ENCODE data around the gene SLC22A1.

The SLC22A1 gene

GRCh38 chr6:160188773-160189172, 67.2 kb downstream of the SLC22A1 start:
- Histone ChIP-seq H3K27me3 (ENCODE audit: insufficient read depth, low read length) (no peaks in the 10 kb centered on the region), H3K4me3 (ENCODE audit: low read length) (no peak overlapping the region), H3K4me1 (ENCODE audit: insufficient read depth, low read length) (no peaks in the 10 kb centered on the region), H3K36me3 (ENCODE audit: insufficient read depth, low read length) (no peaks in the 10 kb centered on the region), H3K9me3 (ENCODE audit: insufficient read depth, low read depth, low read length) (peaks cover 16% of the 10 kb centered on the region), H3K9ac (ENCODE audit: low read depth, low read length) (no peak overlapping the region), H3K27ac (ENCODE audit: low read depth, low read length) (no peak overlapping the region)
- 90% methylated on average over 1 of the region's 1 CpG for WGBS

- Histone ChIP-seq H3K9me3 (ENCODE audit: insufficient read depth, low read depth, low read length) (peaks cover 29% of the 10 kb centered on the region), H3K4me3 (ENCODE audit: low read length) (no peak overlapping the region), H3K9ac (ENCODE audit: low read depth, low read length) (no peak overlapping the region), H3K27me3 (ENCODE audit: insufficient read depth, low read length) (no peaks in the 10 kb centered on the region), H3K36me3 (ENCODE audit: insufficient read depth, low read length) (no peaks in the 10 kb centered on the region), H3K4me1 (ENCODE audit: insufficient read depth, low read length) (no peaks in the 10 kb centered on the region), H3K27ac (ENCODE audit: low read depth, low read length) (no peak overlapping the region)
- WGBS, result 91% methylated on average over 1 of the region's 1 CpG
Measured at GRCh38 chr6:160190081-160190480, 68.5 kb downstream of the SLC22A1 start.

GRCh38 chr6:160190973-160191372, 69.4 kb downstream of the SLC22A1 start:
- Histone ChIP-seq H3K9ac (ENCODE audit: low read depth, low read length) (no peak overlapping the region), H3K4me1 (ENCODE audit: insufficient read depth, low read length) (no peaks in the 10 kb centered on the region), H3K27ac (ENCODE audit: low read depth, low read length) (no peak overlapping the region), H3K9me3 (ENCODE audit: insufficient read depth, low read depth, low read length) (peaks cover 31% of the 10 kb centered on the region), H3K27me3 (ENCODE audit: insufficient read depth, low read length) (no peaks in the 10 kb centered on the region), H3K4me3 (ENCODE audit: low read length) (no peak overlapping the region), H3K36me3 (ENCODE audit: insufficient read depth, low read length) (no peaks in the 10 kb centered on the region)

- no peaks in the 10 kb centered on the region for H3K36me3 ChIP-seq (ENCODE audit: insufficient read depth, low read length)
- WGBS, result no CpG with 5 or more reads among the region's 1 CpG
Measured at GRCh38 chr6:160192840-160193239, 71.2 kb downstream of the SLC22A1 start.

GRCh38 chr6:160194808-160195207, 73.2 kb downstream of the SLC22A1 start:
- Histone ChIP-seq H3K4me1 (ENCODE audit: insufficient read depth, low read length) (no peaks in the 10 kb centered on the region), H3K9me3 (ENCODE audit: insufficient read depth, low read depth, low read length) (peaks cover 29% of the 10 kb centered on the region), H3K4me3 (ENCODE audit: low read length) (no peak overlapping the region), H3K9ac (ENCODE audit: low read depth, low read length) (no peak overlapping the region), H3K27me3 (ENCODE audit: insufficient read depth, low read length) (no peaks in the 10 kb centered on the region), H3K36me3 (ENCODE audit: insufficient read depth, low read length) (no peaks in the 10 kb centered on the region), H3K27ac (ENCODE audit: low read depth, low read length) (no peak overlapping the region)
- 100% methylated on average over 1 of the region's 1 CpG for WGBS

More at GRCh38 chr6:160192840-160193239, 71.2 kb downstream of the SLC22A1 start:
- Histone ChIP-seq H3K4me3 (ENCODE audit: low read length) (no peak overlapping the region), H3K9me3 (ENCODE audit: insufficient read depth, low read depth, low read length) (peaks cover 29% of the 10 kb centered on the region), H3K27ac (ENCODE audit: low read depth, low read length) (no peak overlapping the region), H3K27me3 (ENCODE audit: insufficient read depth, low read length) (no peaks in the 10 kb centered on the region), H3K9ac (ENCODE audit: low read depth, low read length) (no peak overlapping the region), H3K4me1 (ENCODE audit: insufficient read depth, low read length) (no peaks in the 10 kb centered on the region)

- no peak overlapping the region for H3K27ac ChIP-seq (ENCODE audit: low read depth, low read length)
- H3K4me1 ChIP-seq (ENCODE audit: insufficient read depth, low read length), result no peaks in the 10 kb centered on the region
- no peaks in the 10 kb centered on the region for H3K36me3 ChIP-seq (ENCODE audit: insufficient read depth, low read length)
- no peak overlapping the region for H3K4me3 ChIP-seq (ENCODE audit: low read length)
- peaks cover 26% of the 10 kb centered on the region for H3K9me3 ChIP-seq (ENCODE audit: insufficient read depth, low read depth, low read length)
- no peak overlapping the region for H3K9ac ChIP-seq (ENCODE audit: low read depth, low read length)
- no peaks in the 10 kb centered on the region for H3K27me3 ChIP-seq (ENCODE audit: insufficient read depth, low read length)
Measured at GRCh38 chr6:160197662-160198061, 76.0 kb downstream of the SLC22A1 start.

GRCh38 chr6:160198606-160199211, 77.1 kb downstream of the SLC22A1 start:
- peaks cover 16% of the 10 kb centered on the region for H3K9me3 ChIP-seq (ENCODE audit: insufficient read depth, low read depth, low read length)
- H3K4me1 ChIP-seq (ENCODE audit: insufficient read depth, low read length), result no peaks in the 10 kb centered on the region
- H3K27me3 ChIP-seq (ENCODE audit: insufficient read depth, low read length), result no peaks in the 10 kb centered on the region
- H3K36me3 ChIP-seq (ENCODE audit: insufficient read depth, low read length), result no peaks in the 10 kb centered on the region
- H3K9ac ChIP-seq (ENCODE audit: low read depth, low read length), result no peak overlapping the region
- H3K4me3 ChIP-seq (ENCODE audit: low read length), result no peak overlapping the region
- WGBS, result 90% methylated on average over 2 of the region's 3 CpGs
- H3K27ac ChIP-seq (ENCODE audit: low read depth, low read length), result no peak overlapping the region

GRCh38 chr6:160201061-160201460, 79.4 kb downstream of the SLC22A1 start:
- Histone ChIP-seq H3K4me3 (ENCODE audit: low read length) (no peak overlapping the region), H3K27ac (ENCODE audit: low read depth, low read length) (no peak overlapping the region)
- 98% methylated on average over 2 of the region's 2 CpGs for WGBS

GRCh38 chr6:160202411-160202810, 80.8 kb downstream of the SLC22A1 start:
- Histone ChIP-seq H3K9me3 (ENCODE audit: insufficient read depth, low read depth, low read length) (peaks cover 15% of the 10 kb centered on the region), H3K27me3 (ENCODE audit: insufficient read depth, low read length) (no peaks in the 10 kb centered on the region), H3K9ac (ENCODE audit: low read depth, low read length) (no peak overlapping the region), H3K27ac (ENCODE audit: low read depth, low read length) (no peak overlapping the region), H3K36me3 (ENCODE audit: insufficient read depth, low read length) (no peaks in the 10 kb centered on the region), H3K4me3 (ENCODE audit: low read length) (no peak overlapping the region), H3K4me1 (ENCODE audit: insufficient read depth, low read length) (no peaks in the 10 kb centered on the region)
- WGBS, result 80% methylated on average over 2 of the region's 2 CpGs

More at GRCh38 chr6:160201061-160201460, 79.4 kb downstream of the SLC22A1 start:
- peaks cover 2% of the 10 kb centered on the region; the same call in 1 of the 2 replicates for H3K9me3 ChIP-seq (ENCODE audit: insufficient read depth, low read depth, low read length)
- no peaks in the 10 kb centered on the region for H3K4me1 ChIP-seq (ENCODE audit: insufficient read depth, low read length)
- H3K36me3 ChIP-seq (ENCODE audit: insufficient read depth, low read length), result no peaks in the 10 kb centered on the region
- no peak overlapping the region for H3K9ac ChIP-seq (ENCODE audit: low read depth, low read length)
- H3K27me3 ChIP-seq (ENCODE audit: insufficient read depth, low read length), result no peaks in the 10 kb centered on the region

- Histone ChIP-seq H3K27me3 (ENCODE audit: insufficient read depth, low read length) (no peaks in the 10 kb centered on the region), H3K9me3 (ENCODE audit: insufficient read depth, low read depth, low read length) (peaks cover 22% of the 10 kb centered on the region)
- WGBS, result 88% methylated on average over 3 of the region's 3 CpGs
Measured at GRCh38 chr6:160203076-160203475, 81.5 kb downstream of the SLC22A1 start.

GRCh38 chr6:160203522-160203921, 81.9 kb downstream of the SLC22A1 start:
- Histone ChIP-seq H3K4me3 (ENCODE audit: low read length) (no peak overlapping the region), H3K4me1 (ENCODE audit: insufficient read depth, low read length) (no peaks in the 10 kb centered on the region), H3K27ac (ENCODE audit: low read depth, low read length) (no peak overlapping the region), H3K27me3 (ENCODE audit: insufficient read depth, low read length) (no peaks in the 10 kb centered on the region), H3K36me3 (ENCODE audit: insufficient read depth, low read length) (no peaks in the 10 kb centered on the region), H3K9me3 (ENCODE audit: insufficient read depth, low read depth, low read length) (peaks cover 22% of the 10 kb centered on the region), H3K9ac (ENCODE audit: low read depth, low read length) (no peak overlapping the region)

More at GRCh38 chr6:160203076-160203475, 81.5 kb downstream of the SLC22A1 start:
- no peaks in the 10 kb centered on the region for H3K36me3 ChIP-seq (ENCODE audit: insufficient read depth, low read length)
- no peak overlapping the region for H3K4me3 ChIP-seq (ENCODE audit: low read length)
- no peak overlapping the region for H3K9ac ChIP-seq (ENCODE audit: low read depth, low read length)
- H3K27ac ChIP-seq (ENCODE audit: low read depth, low read length), result no peak overlapping the region
- no peaks in the 10 kb centered on the region for H3K4me1 ChIP-seq (ENCODE audit: insufficient read depth, low read length)

- H3K9ac ChIP-seq (ENCODE audit: low read depth, low read length), result no peak overlapping the region
- no CpG with 5 or more reads among the region's 2 CpGs for WGBS
- H3K4me3 ChIP-seq (ENCODE audit: low read length), result no peak overlapping the region
- no peaks in the 10 kb centered on the region for H3K27me3 ChIP-seq (ENCODE audit: insufficient read depth, low read length)
- H3K27ac ChIP-seq (ENCODE audit: low read depth, low read length), result no peak overlapping the region
- H3K9me3 ChIP-seq (ENCODE audit: insufficient read depth, low read depth, low read length), result peaks cover 22% of the 10 kb centered on the region
- H3K4me1 ChIP-seq (ENCODE audit: insufficient read depth, low read length), result no peaks in the 10 kb centered on the region
- no peaks in the 10 kb centered on the region for H3K36me3 ChIP-seq (ENCODE audit: insufficient read depth, low read length)
Measured at GRCh38 chr6:160203953-160204352, 82.3 kb downstream of the SLC22A1 start.

Data from HUES64 (cell line).